ENCODE data around the gene HNF4A. TPM values are rescaled to one million over a fixed set of nuclear protein-coding genes. Genes with fewer than 3 reads are reported as not detected.

HNF4A gene
- total and polyA plus RNA-seq, 2 of the 13 experiments (the other 11 are each of a cell fraction or from before 2014, with no cell fraction given), result 80.9 to 169 TPM

- TF ChIP-seq THAP7 (CRISPR knock-in tag; IDR thresholded peaks at IDR 0.05), result no peak
- no peak for TF ChIP-seq ZNF75D (CRISPR knock-in tag; IDR thresholded peaks at IDR 0.05; ENCODE audit: borderline replicate concordance)
- TF ChIP-seq RNF219 (CRISPR knock-in tag; IDR thresholded peaks at IDR 0.05), result 0 out of 2 replicates have a peak, but pooled peaks have one; percentile 33
- no peak for TF ChIP-seq SMYD3 (CRISPR knock-in tag; IDR thresholded peaks at IDR 0.05)
- no peak for TF ChIP-seq FOXM1 (CRISPR knock-in tag; IDR thresholded peaks at IDR 0.05)
- 0 out of 2 replicates have a peak, but pooled peaks have one; percentile 18 for TF ChIP-seq ZFP1 (CRISPR knock-in tag; IDR thresholded peaks at IDR 0.05)
- TF ChIP-seq ZNF251 (CRISPR knock-in tag; IDR thresholded peaks at IDR 0.05), result 0 out of 2 replicates have a peak, but pooled peaks have one; percentile 1
- TF ChIP-seq ZNF414 (CRISPR knock-in tag; IDR thresholded peaks at IDR 0.05), result peak; percentile 66; the same call in 1 of the 2 replicates
- peak; percentile 8; the same call in 1 of the 2 replicates for TF ChIP-seq GATAD2A (CRISPR knock-in tag; IDR thresholded peaks at IDR 0.05)
- TF ChIP-seq ZBTB39 (CRISPR knock-in tag; IDR thresholded peaks at IDR 0.05), result 0 out of 2 replicates have a peak, but pooled peaks have one; percentile 4
- no peak for TF ChIP-seq SSRP1 (CRISPR knock-in tag; IDR thresholded peaks at IDR 0.05)
- no peak for TF ChIP-seq ZUFSP (CRISPR knock-in tag; IDR thresholded peaks at IDR 0.05; ENCODE audit: borderline replicate concordance)
- TF ChIP-seq ZNF33A (CRISPR knock-in tag; IDR thresholded peaks at IDR 0.05; ENCODE audit: borderline replicate concordance), result no peak
- TF ChIP-seq ZNF510 (CRISPR knock-in tag; IDR thresholded peaks at IDR 0.05; ENCODE audit: low read depth), result 0 out of 2 replicates have a peak, but pooled peaks have one; percentile 34
- 0 out of 2 replicates have a peak, but pooled peaks have one; percentile 9 for TF ChIP-seq SNAI1 (CRISPR knock-in tag; IDR thresholded peaks at IDR 0.05; ENCODE audit: borderline replicate concordance)
- TF ChIP-seq ZBTB46 (CRISPR knock-in tag; IDR thresholded peaks at IDR 0.05; ENCODE audit: borderline replicate concordance), result 0 out of 2 replicates have a peak, but pooled peaks have one; percentile 62
Measured at GRCh38 chr20:44475372-44475693, 119.8 kb downstream of the HNF4A start (continued).
